PFSK-1 (cell line): ENCODE results near the gene YIPF2.

Experiments used
- FOXP2 ChIP-seq: optimal IDR thresholded peaks from 2 replicates; pipeline ENCODE3; 2011; ENCODE audit warnings: borderline replicate concordance, control low read depth, inconsistent platforms; ENCODE audit not compliant: insufficient read depth; ENCODE audit errors: extremely low read length, extremely low read depth
- POLR2AphosphoS5 ChIP-seq: IDR thresholded peaks from 2 replicates; pipeline ENCODE4 v1.6.1; 2012; ENCODE audit warnings: low read depth, mild to moderate bottlenecking, control low read depth, low read length, moderate library complexity
- REST ChIP-seq, 2 experiments: IDR thresholded peaks; 2 replicates each; pipeline versions ENCODE4 v1.6.1 to v1.8.0; 2011 to 2012; ENCODE audit warnings: low read depth in 2 of 2, low read length in 2 of 2, control low read depth in 1 of 2, inconsistent platforms in 1 of 2, mild to moderate bottlenecking in 1 of 2, moderate library complexity in 1 of 2; ENCODE audit not compliant: insufficient read depth in 1 of 2
- SIN3A ChIP-seq: IDR thresholded peaks from 2 replicates; pipeline ENCODE4 v1.6.1; 2012; ENCODE audit warnings: mild to moderate bottlenecking, low read length, moderate library complexity, borderline replicate concordance; ENCODE audit not compliant: insufficient read depth
- TAF1 ChIP-seq: IDR thresholded peaks from 2 replicates; pipeline ENCODE4 v1.6.1; 2012; ENCODE audit warnings: low read length, control low read depth, borderline replicate concordance; ENCODE audit not compliant: insufficient read depth

GRCh38 chr19:10908380-10908960, 20.0 kb downstream of the YIPF2 start:
- no peak for TF ChIP-seq POLR2AphosphoS5
- no peak for TF ChIP-seq REST (IDR thresholded peaks at IDR 0.05; ENCODE audit: insufficient read depth in 1 of 2, low read depth in 2 of 2, low read length in 2 of 2)
- TF ChIP-seq FOXP2: no peak
- TF ChIP-seq TAF1: no peak
- TF ChIP-seq SIN3A: no peak
